ENCODE data around the gene SLIT2. TPM values are rescaled to one million over a fixed set of nuclear protein-coding genes. Genes with fewer than 3 reads are reported as not detected.

Gene SLIT2
- total and polyA plus RNA-seq, 11 donors, result 0.99 to 19.4 (median 4.0) TPM

DNA sequence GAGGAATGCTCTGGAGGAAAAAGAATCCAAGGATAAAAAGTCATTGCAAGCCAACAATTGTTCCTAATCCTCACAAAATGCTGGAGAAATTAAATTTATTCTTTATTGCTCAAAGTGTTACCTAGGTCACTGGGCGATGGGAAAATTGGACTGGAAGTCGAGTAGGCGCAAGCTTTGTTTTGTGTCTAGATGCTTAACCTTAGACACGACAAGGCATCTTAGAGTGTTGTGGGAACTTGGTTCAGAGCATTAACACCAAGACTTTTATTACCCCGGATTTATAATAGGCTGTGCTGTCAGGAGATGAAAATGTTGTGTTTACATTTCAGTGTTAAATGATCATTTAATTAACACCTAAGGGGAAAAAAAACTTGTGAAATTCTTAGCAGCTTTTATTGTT is 25.1 kb downstream of the SLIT2 start:
- Histone ChIP-seq H3K9me3 (no peaks in the 10 kb centered on the region), H3K4me1 (no peaks in the 10 kb centered on the region), H3K4me3 (no peak overlapping the region), H3K27me3 (no peaks in the 10 kb centered on the region), H3K36me3 (no peaks in the 10 kb centered on the region), H3K27ac (no peak overlapping the region)
- no peak for TF ChIP-seq POLR2A (IDR thresholded peaks at IDR 0.05)
- TF ChIP-seq, protein P1, sequence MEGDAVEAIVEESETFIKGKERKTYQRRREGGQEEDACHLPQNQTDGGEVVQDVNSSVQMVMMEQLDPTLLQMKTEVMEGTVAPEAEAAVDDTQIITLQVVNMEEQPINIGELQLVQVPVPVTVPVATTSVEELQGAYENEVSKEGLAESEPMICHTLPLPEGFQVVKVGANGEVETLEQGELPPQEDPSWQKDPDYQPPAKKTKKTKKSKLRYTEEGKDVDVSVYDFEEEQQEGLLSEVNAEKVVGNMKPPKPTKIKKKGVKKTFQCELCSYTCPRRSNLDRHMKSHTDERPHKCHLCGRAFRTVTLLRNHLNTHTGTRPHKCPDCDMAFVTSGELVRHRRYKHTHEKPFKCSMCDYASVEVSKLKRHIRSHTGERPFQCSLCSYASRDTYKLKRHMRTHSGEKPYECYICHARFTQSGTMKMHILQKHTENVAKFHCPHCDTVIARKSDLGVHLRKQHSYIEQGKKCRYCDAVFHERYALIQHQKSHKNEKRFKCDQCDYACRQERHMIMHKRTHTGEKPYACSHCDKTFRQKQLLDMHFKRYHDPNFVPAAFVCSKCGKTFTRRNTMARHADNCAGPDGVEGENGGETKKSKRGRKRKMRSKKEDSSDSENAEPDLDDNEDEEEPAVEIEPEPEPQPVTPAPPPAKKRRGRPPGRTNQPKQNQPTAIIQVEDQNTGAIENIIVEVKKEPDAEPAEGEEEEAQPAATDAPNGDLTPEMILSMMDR (IDR thresholded peaks at IDR 0.05), result no peak
- 65 to 77% (median 69%) methylated on average over 5 of the region's 5 CpGs for WGBS, 4 donors
- DNase-seq, result no peak
- no peak for ATAC-seq
- intact Hi-C loops (cut with DNase I), result no loop called here

DNA sequence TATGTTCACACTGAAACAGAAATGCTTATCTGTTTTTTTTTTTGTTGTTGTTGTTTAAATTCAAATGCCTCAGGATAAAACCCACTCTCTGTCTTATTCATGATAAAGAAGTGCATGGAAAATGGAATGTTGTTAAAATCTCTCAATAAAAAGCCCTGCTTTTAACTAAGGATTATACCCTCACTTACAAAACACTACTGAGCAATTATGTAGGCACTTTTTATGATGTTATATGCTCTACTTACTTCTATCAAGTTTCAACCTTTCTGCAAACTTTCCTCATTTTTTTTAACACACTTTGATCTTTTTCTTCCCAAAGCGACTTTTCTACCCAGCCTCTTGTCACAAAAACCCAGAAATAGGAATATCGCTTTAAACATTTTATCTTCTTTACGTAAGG is 26.5 kb downstream of the SLIT2 start:
- Histone ChIP-seq H3K27ac (no peak overlapping the region), H3K4me3 (no peak overlapping the region), H3K9me3 (no peaks in the 10 kb centered on the region), H3K4me1 (no peaks in the 10 kb centered on the region), H3K36me3 (no peaks in the 10 kb centered on the region), H3K27me3 (no peaks in the 10 kb centered on the region)
- WGBS, 4 donors, result 92 to 97% (median 94%) methylated on average over 3 of the region's 3 CpGs
- DNase-seq (no peak), ATAC-seq (no peak)
- intact Hi-C loops (cut with DNase I), result no loop called here
- TF ChIP-seq, protein P1 (IDR thresholded peaks at IDR 0.05), result no peak
- TF ChIP-seq POLR2A (IDR thresholded peaks at IDR 0.05), result no peak

DNA sequence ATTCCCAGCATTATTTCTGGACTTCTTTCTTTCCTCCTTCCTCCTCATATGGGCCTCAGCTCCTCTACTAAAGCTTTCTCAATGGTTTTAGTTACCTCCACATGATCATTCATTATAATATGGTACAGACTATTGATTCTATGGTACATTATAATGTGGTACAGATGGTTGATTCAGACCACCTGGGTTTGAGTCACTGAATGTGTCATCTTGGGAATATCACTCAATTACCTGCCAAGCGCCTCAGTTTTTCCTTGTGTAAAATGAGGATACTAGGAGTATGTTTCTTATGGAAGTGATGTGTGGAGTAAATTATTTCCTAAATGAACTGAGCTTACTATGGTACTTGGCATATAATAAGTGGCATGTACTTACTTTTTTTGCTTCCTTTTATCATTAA is 27.7 kb downstream of the SLIT2 start:
- no peaks in the 10 kb centered on the region for H3K36me3 ChIP-seq
- no peak for TF ChIP-seq POLR2A (IDR thresholded peaks at IDR 0.05)
- TF ChIP-seq, protein P1 (IDR thresholded peaks at IDR 0.05), result no peak
- DNase-seq (no peak), ATAC-seq (no peak)
- H3K27ac ChIP-seq, result no peak overlapping the region
- H3K4me3 ChIP-seq, result no peak overlapping the region
- intact Hi-C loops (cut with DNase I), result no loop called here
- H3K4me1 ChIP-seq, result no peaks in the 10 kb centered on the region
- no peaks in the 10 kb centered on the region for H3K9me3 ChIP-seq
- H3K27me3 ChIP-seq, result no peaks in the 10 kb centered on the region
- 86 to 96% (median 96%) methylated on average over 1 of the region's 1 CpG for WGBS, 4 donors

DNA sequence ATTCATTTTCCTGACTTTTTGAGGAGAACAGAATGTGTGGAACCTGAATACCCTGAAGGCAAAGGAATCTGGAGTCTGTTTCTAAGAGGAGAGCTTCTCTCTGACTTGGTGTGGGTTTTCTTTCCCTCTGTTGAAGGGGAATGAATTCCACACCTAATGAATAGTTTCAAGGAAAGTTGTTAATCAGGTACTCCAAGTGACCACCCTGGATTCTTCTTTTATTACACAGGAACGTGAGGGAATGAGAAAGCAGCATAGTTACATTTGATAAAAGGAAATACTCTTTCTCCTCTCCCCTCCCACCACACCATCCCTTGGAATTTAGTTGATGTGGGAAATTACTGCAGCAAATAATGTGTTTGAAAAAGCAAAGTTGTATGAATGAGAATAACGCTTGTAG is 29.7 kb downstream of the SLIT2 start:
- intact Hi-C loops (cut with DNase I), result no loop called here
- whole genome bisulfite sequencing, 4 donors, result 43 to 50% (median 48%) methylated on average over 2 of the region's 2 CpGs
- H3K27me3 ChIP-seq, result no peaks in the 10 kb centered on the region
- ATAC-seq, result no peak
- no peak overlapping the region for H3K4me3 ChIP-seq
- H3K27ac ChIP-seq, result no peak overlapping the region
- no peaks in the 10 kb centered on the region for H3K9me3 ChIP-seq
- no peaks in the 10 kb centered on the region for H3K36me3 ChIP-seq
- H3K4me1 ChIP-seq, result no peaks in the 10 kb centered on the region
- TF ChIP-seq POLR2A (IDR thresholded peaks at IDR 0.05), result no peak
- TF ChIP-seq, protein P1 (IDR thresholded peaks at IDR 0.05), result no peak
- DNase-seq, result no peak
